GM18499 (cell line): ENCODE data around the gene CA5A.

ENCODE experiments used
- ATAC-seq: cut with Tn5 transposase; IDR thresholded peaks from one replicate; pipeline ENCODE4 v1.9.1; 2021; ENCODE audit warnings: moderate number of reproducible peaks; ENCODE audit not compliant: insufficient read depth, unreplicated experiment

Gene CA5A

DNA sequence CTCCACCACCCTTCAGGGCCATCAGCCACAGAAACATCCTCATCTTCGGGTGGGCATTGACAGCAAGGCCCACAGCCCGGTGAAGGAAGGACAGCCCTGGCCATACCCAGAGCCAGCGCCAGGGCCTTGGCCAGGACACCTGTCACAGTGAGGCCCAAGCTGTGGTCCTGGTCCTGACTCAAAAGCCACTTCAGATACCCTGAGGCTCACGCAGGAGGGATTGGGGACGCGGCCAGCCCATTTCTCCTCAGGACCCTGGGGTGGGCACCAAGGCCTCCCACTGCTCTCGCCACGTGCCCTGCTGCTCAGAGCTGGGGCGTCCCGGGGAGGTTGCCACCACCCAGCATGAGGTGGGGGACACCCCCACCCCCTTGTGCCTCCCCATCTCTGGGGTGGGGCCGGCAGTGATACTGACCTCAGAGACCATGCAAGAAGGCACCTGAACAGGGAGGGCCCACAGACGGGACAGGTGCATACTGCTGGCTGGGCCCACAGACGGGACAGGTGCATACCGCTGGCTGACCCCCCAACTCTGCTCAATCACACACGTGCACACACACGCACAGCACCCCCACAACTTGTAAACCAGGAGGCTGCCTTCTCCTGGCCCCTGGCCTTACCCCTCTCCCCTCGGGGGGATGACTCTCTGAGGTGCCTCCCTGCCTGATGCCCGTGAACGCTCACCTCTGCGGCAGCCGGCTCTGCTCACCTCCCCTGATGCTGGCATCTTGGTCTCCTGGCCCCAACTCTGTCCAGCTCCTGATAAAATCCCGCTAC is 81.2 kb downstream of the CA5A start:
- ATAC-seq, result no peak

DNA sequence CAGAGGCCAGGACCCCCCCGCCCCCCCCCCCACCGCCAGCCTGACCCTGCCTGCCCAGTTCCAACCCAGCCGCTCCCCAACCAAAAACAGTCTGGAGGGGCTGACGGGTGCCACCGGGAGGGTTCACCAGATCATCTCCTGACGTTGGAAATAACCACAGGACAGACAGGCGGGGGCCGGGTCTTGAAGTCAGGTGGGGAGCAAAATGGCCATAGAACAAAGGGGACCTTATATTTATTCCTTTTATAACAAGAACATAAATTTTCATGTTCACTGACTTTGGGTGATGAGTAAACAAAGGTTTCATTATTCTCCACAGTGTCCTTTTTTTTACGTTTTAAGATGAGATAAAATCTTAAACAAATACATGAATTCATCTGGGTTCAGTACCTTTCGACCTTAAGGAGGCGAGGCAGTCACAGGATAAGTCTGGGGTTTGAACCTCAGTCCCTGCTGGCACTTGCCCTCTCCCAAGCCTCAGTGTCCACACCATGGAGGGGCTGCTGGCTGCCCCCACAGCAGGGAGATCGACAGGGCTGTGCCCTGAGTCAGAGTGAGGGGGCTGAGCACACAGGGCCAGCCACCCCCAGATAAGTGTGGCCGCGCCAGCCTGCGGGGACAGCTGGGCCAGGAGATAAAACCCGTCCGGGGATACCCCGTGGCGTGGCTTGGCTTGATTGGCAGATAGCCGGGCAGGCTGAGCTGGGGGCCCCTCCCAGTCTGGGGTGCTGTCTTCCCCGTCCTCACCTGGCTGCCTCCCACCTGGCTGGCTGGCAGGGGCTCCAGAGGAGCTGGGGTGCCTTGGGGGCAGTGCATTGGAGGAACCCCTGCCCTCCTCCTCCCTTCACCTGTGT is 82.0 kb downstream of the CA5A start:
- no peak for ATAC-seq

- ATAC-seq, result no peak
Measured at GRCh38 chr16:87853411-87854052, 82.8 kb downstream of the CA5A start.

DNA sequence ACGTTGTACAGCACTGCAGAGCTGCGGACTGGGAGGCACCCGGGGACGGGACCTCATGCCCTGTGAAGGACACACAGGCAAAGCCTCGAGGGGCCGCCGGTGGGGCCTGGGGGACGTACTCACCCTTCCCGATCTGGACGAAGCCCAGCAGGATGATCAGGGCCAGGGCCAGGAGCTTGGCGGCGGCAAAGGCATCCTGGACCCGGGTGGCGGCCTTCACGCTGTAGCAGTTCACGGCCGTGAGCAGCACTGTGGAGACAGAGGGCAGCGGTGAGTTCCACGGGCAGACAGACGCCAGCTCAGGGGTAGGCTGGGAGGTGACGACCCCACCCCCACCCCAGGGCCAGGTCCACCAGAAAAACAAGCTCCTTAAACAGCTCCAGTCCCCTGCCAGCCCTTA is 84.7 kb downstream of the CA5A start:
- no peak for ATAC-seq

DNA sequence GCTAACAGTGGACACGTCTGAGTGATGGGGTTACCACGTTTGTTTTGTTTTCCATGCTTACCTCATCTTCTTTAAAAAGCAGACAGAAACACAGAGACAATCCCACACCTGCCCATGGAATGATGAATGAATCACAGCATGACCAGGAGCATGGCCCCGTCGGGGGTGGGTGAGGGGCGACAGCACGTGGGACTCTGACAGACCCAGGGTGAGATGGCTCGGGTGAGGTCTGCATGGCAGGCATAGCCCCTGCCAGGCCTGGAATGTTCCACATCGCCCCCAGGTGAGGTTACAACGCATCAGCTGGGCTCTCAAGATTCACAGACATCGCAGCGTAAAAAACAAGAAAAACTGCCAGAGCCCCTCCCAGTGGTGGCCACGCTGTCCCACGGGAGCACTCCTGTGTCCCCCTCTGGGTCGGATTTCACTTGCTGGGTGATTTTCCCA is 85.2 kb downstream of the CA5A start:
- ATAC-seq, result no peak

DNA sequence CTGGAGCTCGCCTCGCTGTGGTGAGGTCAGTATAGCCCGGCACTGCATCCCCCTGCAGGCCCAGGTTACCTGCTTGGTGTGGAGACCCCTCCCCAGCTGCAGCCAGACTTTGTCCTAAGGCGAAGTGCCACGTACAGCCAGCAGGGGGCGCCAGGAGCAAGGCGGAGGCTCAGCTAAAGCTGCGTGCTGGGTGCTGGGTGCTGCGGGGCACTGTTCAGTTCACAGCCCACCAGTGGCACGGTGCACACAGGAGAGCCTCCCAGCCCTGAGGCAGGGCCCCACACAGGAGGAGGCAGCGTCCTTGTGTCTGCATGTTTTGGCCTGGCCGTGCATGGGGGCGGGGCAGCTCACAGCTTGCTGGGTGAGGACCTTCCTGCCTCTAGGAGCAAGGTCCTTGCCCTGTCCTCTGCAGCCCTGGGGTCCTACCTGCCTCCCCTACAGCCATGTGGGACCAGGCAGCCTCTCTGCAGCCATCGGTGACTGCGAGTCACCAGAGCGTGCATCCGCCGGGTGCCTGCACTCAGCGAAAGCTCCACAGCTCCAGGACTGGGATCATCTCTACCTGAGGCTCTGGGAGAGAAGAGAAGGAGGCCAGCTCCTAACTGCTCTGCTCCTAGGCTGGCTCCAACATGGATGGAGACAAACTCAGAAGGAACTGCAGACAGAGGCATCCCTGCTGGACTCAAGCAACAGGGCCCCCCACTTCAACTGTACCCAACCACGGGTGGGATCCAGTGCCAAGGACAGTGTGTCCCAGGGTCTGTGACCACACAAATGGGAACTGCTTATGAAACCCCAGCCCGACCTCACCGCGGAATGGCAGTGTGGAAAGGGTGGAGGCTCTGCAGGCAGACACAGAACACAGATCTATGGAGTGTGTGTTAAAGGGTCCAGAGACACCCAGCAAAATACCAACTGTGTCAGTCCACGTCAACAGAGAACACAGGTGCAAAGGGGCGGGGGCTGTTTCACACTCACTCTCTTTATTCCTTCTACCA is 86.0 kb downstream of the CA5A start:
- no peak for ATAC-seq

DNA sequence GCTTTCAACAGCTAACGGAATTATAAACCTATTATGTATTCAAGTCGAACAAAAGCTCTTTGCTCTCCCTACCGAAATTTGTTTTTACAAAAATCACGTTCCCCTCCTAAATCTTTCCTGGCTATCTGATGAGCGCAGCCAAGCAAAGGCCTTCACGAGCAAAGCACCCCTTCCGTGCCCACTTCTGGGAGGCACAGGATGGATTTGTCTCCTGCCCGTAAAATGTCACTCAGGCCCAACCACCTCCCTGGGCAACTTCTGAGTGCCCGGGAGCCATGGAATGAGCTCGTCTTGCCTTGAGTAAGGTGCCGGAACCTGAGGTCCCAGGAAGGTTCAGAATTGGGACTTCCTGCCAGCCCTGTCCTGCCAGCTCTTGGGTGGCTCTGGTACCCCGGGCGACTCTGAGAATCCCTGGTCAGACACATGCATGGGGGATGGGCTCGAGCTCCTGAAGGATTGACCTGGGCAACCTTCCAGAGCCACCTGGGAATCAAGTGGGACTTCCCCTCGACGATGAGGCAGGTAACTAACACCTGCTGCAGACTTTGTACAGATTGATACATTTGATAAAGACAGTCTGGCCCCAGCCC is 86.8 kb downstream of the CA5A start:
- no peak for ATAC-seq

DNA sequence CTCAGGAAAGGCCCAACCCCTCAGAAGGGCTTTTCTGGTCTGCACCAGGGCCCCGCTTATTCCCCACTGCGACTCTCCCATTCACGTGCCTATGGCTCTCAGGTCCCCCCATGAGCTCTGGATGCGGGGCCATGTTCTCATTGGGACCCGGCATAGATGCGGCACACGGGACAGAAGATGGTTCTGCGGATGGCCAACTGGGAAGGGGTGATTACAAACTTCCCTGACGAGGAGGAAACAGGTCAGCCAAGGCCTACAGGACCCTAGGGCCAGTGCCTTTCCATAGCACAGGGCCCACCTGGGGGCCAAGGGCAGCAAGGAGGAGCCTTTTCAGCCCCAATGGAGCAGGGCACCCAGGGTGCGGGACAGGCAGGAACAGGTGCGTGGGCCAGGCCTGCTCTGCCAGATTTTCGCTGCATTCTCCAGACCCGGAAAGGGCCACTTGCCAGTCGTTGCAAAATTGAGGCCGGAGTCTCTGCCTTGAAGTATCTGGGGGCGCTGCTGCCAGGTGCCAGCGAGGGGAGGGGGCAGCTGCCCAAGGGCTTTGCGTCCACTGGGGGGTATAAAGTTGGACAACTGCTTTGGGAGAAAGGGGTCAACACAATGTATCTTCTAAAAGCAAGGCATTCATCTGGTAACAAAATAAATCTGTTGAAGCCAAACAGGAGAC is 87.5 kb downstream of the CA5A start:
- no peak for ATAC-seq

DNA sequence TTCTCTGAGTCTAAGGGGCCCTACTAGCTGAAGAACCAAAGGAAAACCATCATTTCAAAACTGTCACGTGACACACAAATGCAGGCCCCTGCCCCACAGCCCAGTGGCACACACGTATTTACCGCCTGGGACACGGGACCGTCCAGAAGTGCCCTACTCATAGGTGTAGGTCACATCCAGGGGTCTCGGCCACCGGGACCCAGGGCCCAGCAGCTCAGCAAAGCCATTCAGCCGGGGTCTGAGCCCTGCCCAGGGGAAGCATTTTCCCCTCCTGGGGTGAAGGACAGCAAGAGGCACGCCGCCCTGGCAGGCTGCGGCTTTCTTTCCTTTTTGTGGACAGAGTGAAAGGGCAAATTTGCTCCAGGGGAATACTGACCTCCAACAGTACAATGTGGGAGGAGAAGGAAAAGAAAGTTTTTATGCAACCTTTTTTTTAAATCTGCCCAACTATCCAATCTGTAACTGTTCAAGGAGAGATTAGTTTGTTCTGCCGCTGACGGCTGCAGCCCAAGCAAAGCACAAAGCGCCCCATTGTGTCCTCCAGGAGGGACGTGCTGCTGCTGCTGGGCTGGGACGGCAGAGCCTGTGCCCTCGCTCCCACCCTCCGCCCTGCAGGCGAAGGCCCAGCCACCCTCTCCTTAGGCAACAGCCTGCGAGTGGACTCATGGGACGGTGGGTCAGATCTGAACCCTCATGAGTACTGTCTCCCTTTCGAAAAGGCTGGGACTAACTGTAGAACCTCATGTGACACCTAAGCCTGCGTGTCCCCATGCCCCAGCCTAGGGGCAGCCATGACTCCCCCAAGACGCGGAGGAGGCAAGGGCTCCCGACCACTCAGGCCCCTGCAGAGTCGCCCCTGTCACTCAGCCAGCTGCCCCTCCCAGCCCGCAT is 88.3 kb downstream of the CA5A start:
- no peak for ATAC-seq

DNA sequence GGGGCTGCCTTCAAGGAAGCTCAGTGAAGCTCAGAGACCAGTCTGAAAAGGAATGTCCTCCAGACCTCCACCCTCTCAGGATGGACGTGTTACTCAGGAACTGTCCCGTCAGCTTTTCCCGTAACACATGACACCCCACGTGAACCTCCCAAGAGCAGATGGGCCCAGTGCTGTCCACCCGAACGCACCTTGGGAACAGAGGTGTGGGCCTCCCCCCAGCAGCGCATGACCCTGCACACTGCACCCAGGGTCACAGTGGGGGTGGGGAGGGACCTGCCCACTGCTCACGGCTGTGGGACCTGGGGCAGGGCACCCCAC is 88.9 kb downstream of the CA5A start:
- ATAC-seq, result no peak

DNA sequence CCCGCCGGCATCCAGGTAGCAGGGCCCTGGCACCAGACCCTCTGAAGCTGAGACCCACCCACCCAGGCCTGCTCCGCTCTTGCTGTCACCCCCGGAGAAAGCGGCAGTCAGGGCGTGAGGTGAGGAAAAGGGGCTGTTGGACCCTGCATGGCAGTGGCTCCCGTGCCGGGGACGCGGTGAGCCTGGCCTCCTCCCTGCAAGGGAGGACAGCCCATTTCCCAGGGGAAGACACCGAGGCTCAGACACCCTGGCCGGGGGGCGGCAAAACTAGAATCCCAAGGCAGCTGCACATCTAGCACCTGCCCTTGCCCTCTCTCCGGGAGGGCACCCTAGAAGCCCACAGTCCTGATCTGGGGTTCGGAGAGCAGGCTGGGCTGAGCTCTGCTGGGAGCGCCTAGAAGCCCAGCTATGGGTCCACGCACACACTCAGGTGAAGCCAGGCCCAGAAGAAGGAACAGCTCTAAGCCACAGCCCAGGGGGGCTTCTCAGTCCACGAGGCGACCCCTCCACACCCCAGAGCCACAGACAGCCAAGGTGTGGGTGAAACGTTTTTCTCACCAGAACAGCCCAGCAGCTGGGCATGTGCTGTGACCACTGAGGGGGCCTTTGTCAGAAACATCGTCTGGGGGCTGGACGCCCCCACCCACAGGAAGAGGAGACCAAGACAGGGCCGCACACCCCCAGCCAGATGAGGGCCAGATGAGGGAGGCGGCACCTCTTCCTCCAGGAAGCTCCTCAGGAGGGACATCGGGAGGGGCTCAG is 89.4 kb downstream of the CA5A start:
- ATAC-seq, result no peak

- ATAC-seq, result no peak
Measured at GRCh38 chr16:87845807-87846619, 90.3 kb downstream of the CA5A start.

GRCh38 chr16:87845213-87845612 is 91.1 kb downstream of the CA5A start:
- ATAC-seq, result no peak

DNA sequence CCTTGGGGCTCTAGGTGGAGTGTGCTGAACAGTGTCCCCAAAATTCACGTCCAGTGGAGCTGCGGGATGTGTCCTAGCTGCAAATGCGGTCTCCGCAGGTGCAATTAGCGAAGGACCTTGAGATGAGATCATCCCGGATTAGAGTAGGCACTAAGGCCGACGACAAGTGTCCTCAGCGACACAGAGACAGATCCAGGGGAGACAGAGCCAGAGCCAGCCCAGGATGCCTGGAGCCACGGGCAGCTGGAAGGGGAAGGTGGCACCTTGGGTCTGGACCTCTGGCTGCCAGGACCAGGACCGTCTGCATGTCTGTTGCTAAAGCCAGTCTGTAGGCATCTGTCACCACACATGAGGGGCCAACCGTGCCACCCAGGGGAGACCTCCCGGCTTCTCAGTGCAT is 91.5 kb downstream of the CA5A start:
- no peak for ATAC-seq

- ATAC-seq, result no peak
Measured at GRCh38 chr16:87844120-87844733, 92.1 kb downstream of the CA5A start.

DNA sequence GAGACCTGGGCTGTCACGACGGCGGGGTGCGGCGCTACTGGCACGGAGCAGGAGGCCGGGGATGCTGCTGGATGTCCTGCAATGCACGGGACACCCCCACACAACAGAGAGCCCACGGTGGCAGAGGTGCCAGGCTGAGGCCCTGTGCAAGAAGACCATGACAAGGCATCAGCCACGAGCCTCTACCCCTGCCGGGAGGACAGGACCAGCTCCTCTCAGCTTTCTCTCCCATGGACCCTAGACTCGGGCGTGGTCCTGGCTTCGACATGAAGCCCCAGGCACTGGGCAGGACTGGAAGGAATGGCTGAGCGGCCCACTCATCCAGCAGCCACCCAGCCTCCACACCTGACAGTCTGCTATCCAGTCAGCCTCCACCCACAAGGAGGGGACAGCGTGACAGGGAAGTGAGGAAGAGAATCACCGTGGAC is 92.6 kb downstream of the CA5A start:
- no peak for ATAC-seq
